ENCODE measurements around the gene GAS2L3. TPM values are rescaled to one million over a fixed set of nuclear protein-coding genes. Genes with fewer than 3 reads are reported as not detected.
A peak's percentile ranks its signal among the peaks of the same experiment; 100 is the strongest.
"Not testable (repeated sequence)": the region's sequence is repeated elsewhere in the genome, so short reads cannot be mapped to it uniquely, and the experiment has no call there.

GAS2L3 gene
- total RNA-seq, 6 experiments from 2014 or later, result 1.2 to 9.4 (median 2.8) TPM

GRCh38 chr12:100601626-100602025 is 28.1 kb downstream of the GAS2L3 start:
- intact Hi-C loops (cut with DNase I), result no loop called here
- WGBS (ENCODE audit: insufficient coverage, low coverage, low lambda C conversion rate, missing lambda C conversion rate), result 24% methylated on average over 1 of the region's 1 CpG
- DNase-seq (no peak), ATAC-seq (no peak)
- H3K9me3 ChIP-seq, result no peaks in the 10 kb centered on the region
- H3K36me3 ChIP-seq, result no peaks in the 10 kb centered on the region
- no peak overlapping the region for H3K4me3 ChIP-seq
- TF ChIP-seq POLR2A (IDR thresholded peaks at IDR 0.05) (no peak), CTCF (IDR thresholded peaks at IDR 0.05) (no peak)
- H3K27me3 ChIP-seq, result no peaks in the 10 kb centered on the region
- H3K27ac ChIP-seq, result no peak overlapping the region
- no peaks in the 10 kb centered on the region for H3K4me1 ChIP-seq

- H3K4me3 ChIP-seq; DNase-seq; H3K27me3 ChIP-seq; H3K4me1 ChIP-seq; H3K27ac ChIP-seq; intact Hi-C loops (cut with DNase I); H3K9me3 ChIP-seq; ATAC-seq; H3K36me3 ChIP-seq: not testable (repeated sequence)
- WGBS (ENCODE audit: insufficient coverage, low coverage, low lambda C conversion rate, missing lambda C conversion rate), result 50% methylated on average over 1 of the region's 1 CpG
These were observed 29.5 kb downstream of the GAS2L3 start for GRCh38 chr12:100602997-100603396.

- H3K4me3 ChIP-seq, result no peak overlapping the region
- peaks cover 0 to 3% (median 0%) of the 10 kb centered on the region in 4 donors for H3K36me3 ChIP-seq
- H3K9me3 ChIP-seq, result no peaks in the 10 kb centered on the region
- DNase-seq, result peak in 1 of 3 donors; percentile 19
- WGBS (ENCODE audit: insufficient coverage, low coverage, low lambda C conversion rate, missing lambda C conversion rate), result 67% methylated on average over 1 of the region's 1 CpG
- peak in 3 of 4 donors; percentile 36 to 54 (median 46) for ATAC-seq
- H3K27me3 ChIP-seq, result no peaks in the 10 kb centered on the region
- intact Hi-C loops (cut with DNase I), result no loop called here
- H3K27ac ChIP-seq, result no peak overlapping the region
- no peaks in the 10 kb centered on the region for H3K4me1 ChIP-seq
- TF ChIP-seq CTCF (IDR thresholded peaks at IDR 0.05), result no peak
- TF ChIP-seq POLR2A (IDR thresholded peaks at IDR 0.05), result no peak
These were observed 35.3 kb downstream of the GAS2L3 start for GRCh38 chr12:100608776-100609175.

GRCh38 chr12:100610666-100611430 is 37.4 kb downstream of the GAS2L3 start:
- WGBS (ENCODE audit: insufficient coverage, low coverage, low lambda C conversion rate, missing lambda C conversion rate), result 72% methylated on average over 4 of the region's 4 CpGs
- Histone ChIP-seq H3K27me3 (no peaks in the 10 kb centered on the region), H3K9me3 (no peaks in the 10 kb centered on the region), H3K4me1 (no peaks in the 10 kb centered on the region), H3K4me3 (no peak overlapping the region), H3K27ac (no peak overlapping the region), H3K36me3 (peaks cover 0 to 3% (median 0%) of the 10 kb centered on the region in 4 donors)
- TF ChIP-seq CTCF (IDR thresholded peaks at IDR 0.05) (no peak), POLR2A (IDR thresholded peaks at IDR 0.05) (no peak)
- no peak for DNase-seq
- no peak for ATAC-seq
- intact Hi-C loops (cut with DNase I), result no loop called here

GRCh38 chr12:100612606-100613005 is 39.1 kb downstream of the GAS2L3 start:
- Histone ChIP-seq H3K27ac (no peak overlapping the region), H3K36me3 (peaks cover 0 to 3% (median 0%) of the 10 kb centered on the region in 4 donors), H3K4me1 (no peaks in the 10 kb centered on the region), H3K9me3 (no peaks in the 10 kb centered on the region), H3K4me3 (no peak overlapping the region), H3K27me3 (no peaks in the 10 kb centered on the region)
- 96% methylated on average over 3 of the region's 3 CpGs for WGBS (ENCODE audit: insufficient coverage, low coverage, low lambda C conversion rate, missing lambda C conversion rate)
- intact Hi-C loops (cut with DNase I), result no loop called here
- DNase-seq (no peak), ATAC-seq (no peak)
- TF ChIP-seq CTCF (IDR thresholded peaks at IDR 0.05) (no peak), POLR2A (IDR thresholded peaks at IDR 0.05) (no peak)
